ENCODE measurements around the gene SURF4.

SURF4 gene

GRCh38 chr9:133334161-133334560 lies 41.7 kb downstream of the SURF4 start:
- TF ChIP-seq CTCF (IDR thresholded peaks at IDR 0.05; ENCODE audit: insufficient read depth, low read length, poor library complexity, severe bottlenecking) = no peak
- Histone ChIP-seq H3K36me3 (ENCODE audit: control insufficient read depth, insufficient read depth, low read length) (peaks cover 30% of the 10 kb centered on the region), H3K4me3 (replicated peaks; ENCODE audit: low read depth, low read length) (no peak overlapping the region), H3K27me3 (replicated peaks; ENCODE audit: control insufficient read depth, insufficient read depth, low read length) (no peaks in the 10 kb centered on the region)
- no peak for DNase-seq (ENCODE audit: extremely low read depth, insufficient read length)

- H3K27me3 ChIP-seq (replicated peaks; ENCODE audit: control insufficient read depth, insufficient read depth, low read length) = no peaks in the 10 kb centered on the region
- no peak for DNase-seq (ENCODE audit: extremely low read depth, insufficient read length)
- H3K4me3 ChIP-seq (replicated peaks; ENCODE audit: low read depth, low read length) = no peak overlapping the region
- H3K36me3 ChIP-seq (ENCODE audit: control insufficient read depth, insufficient read depth, low read length) = peaks cover 28% of the 10 kb centered on the region
- TF ChIP-seq CTCF (IDR thresholded peaks at IDR 0.05; ENCODE audit: insufficient read depth, low read length, poor library complexity, severe bottlenecking) = no peak
Measured at GRCh38 chr9:133333566-133333965, 42.3 kb downstream of the SURF4 start.

- Histone ChIP-seq H3K4me3 (replicated peaks; ENCODE audit: low read depth, low read length) (no peak overlapping the region), H3K36me3 (ENCODE audit: control insufficient read depth, insufficient read depth, low read length) (peaks cover 28% of the 10 kb centered on the region), H3K27me3 (replicated peaks; ENCODE audit: control insufficient read depth, insufficient read depth, low read length) (no peaks in the 10 kb centered on the region)
- no peak for DNase-seq (ENCODE audit: extremely low read depth, insufficient read length)
- TF ChIP-seq CTCF (IDR thresholded peaks at IDR 0.05; ENCODE audit: insufficient read depth, low read length, poor library complexity, severe bottlenecking) = no peak
Measured at GRCh38 chr9:133333011-133333410, 42.8 kb downstream of the SURF4 start.

- DNase-seq (ENCODE audit: extremely low read depth, insufficient read length) = no peak
- TF ChIP-seq CTCF (IDR thresholded peaks at IDR 0.05; ENCODE audit: insufficient read depth, low read length, poor library complexity, severe bottlenecking) = no peak
- Histone ChIP-seq H3K36me3 (ENCODE audit: control insufficient read depth, insufficient read depth, low read length) (peaks cover 28% of the 10 kb centered on the region), H3K27me3 (replicated peaks; ENCODE audit: control insufficient read depth, insufficient read depth, low read length) (no peaks in the 10 kb centered on the region), H3K4me3 (replicated peaks; ENCODE audit: low read depth, low read length) (no peak overlapping the region)
Measured at GRCh38 chr9:133332381-133332730, 43.5 kb downstream of the SURF4 start.

- Histone ChIP-seq H3K27me3 (replicated peaks; ENCODE audit: control insufficient read depth, insufficient read depth, low read length) (no peaks in the 10 kb centered on the region), H3K4me3 (replicated peaks; ENCODE audit: low read depth, low read length) (no peak overlapping the region), H3K36me3 (ENCODE audit: control insufficient read depth, insufficient read depth, low read length) (peaks cover 28% of the 10 kb centered on the region)
- no peak for DNase-seq (ENCODE audit: extremely low read depth, insufficient read length)
- TF ChIP-seq CTCF (IDR thresholded peaks at IDR 0.05; ENCODE audit: insufficient read depth, low read length, poor library complexity, severe bottlenecking) = no peak
Measured at GRCh38 chr9:133331641-133332380, 44.0 kb downstream of the SURF4 start.

- H3K36me3 ChIP-seq (ENCODE audit: control insufficient read depth, insufficient read depth, low read length) = peaks cover 28% of the 10 kb centered on the region
- TF ChIP-seq CTCF (IDR thresholded peaks at IDR 0.05; ENCODE audit: insufficient read depth, low read length, poor library complexity, severe bottlenecking) = no peak
- no peak for DNase-seq (ENCODE audit: extremely low read depth, insufficient read length)
Measured at GRCh38 chr9:133331221-133331620, 44.6 kb downstream of the SURF4 start.

More at GRCh38 chr9:133331221-133331620, 44.6 kb downstream of the SURF4 start:
- Histone ChIP-seq H3K4me3 (replicated peaks; ENCODE audit: low read depth, low read length) (no peak overlapping the region), H3K27me3 (replicated peaks; ENCODE audit: control insufficient read depth, insufficient read depth, low read length) (no peaks in the 10 kb centered on the region)
